GM12878 (cell line): ENCODE results near the gene SEPTIN7. TPM values are rescaled to one million over a fixed set of nuclear protein-coding genes. Genes with fewer than 3 reads are reported as not detected.

ENCODE experiments used
- ATAC-seq: fragments of 200-7000 bp; cut with Tn5 transposase; 3 replicates; pipeline ENCODE4 v1.9.1; 2020; ENCODE audit warnings: mild to moderate bottlenecking, moderate library complexity
- BruUV-seq: library from RNA; stranded (reverse); fragments of 400-500 nt; replicated peaks from 2 replicates; lab custom pipeline; 2021; lab: Mats Ljungman, UMichigan
- CTCF ChIA-PET: fragments of 300-600 bp; sonication (Branson Sonifier 250); formaldehyde crosslinking; extraction: SDS; loops from one replicate; lab custom pipeline; 2021; ENCODE audit warnings: inconsistent platforms; lab: Yijun Ruan, JAX
- POLR2A ChIA-PET: fragments of 350-600 bp; formaldehyde crosslinking; extraction: SDS; loops from one replicate; lab custom pipeline; 2021; ENCODE audit warnings: inconsistent platforms; lab: Charles Lee
- RAD21 ChIA-PET: fragments of 300-600 bp; sonication (Branson Sonifier 250); formaldehyde crosslinking; loops from one replicate; lab custom pipeline; 2023; ENCODE audit warnings: antibody characterized with exemption; ENCODE audit not compliant: unreplicated experiment; lab: Charles Lee
- SMC1A ChIA-PET: fragments of 300-600 bp; sonication (Branson Sonifier 250); formaldehyde crosslinking; loops from one replicate; lab custom pipeline; 2023; ENCODE audit not compliant: unreplicated experiment, uncharacterized antibody; lab: Charles Lee
- DNase-seq: peaks from one replicate; pipeline ENCODE4 v3.0.0-alpha.2; 2011; ENCODE audit warnings: low read depth, low spot score
- FAIRE-seq: peaks from 3 replicates; lab custom pipeline; 2011; peaks lifted over from hg19 to GRCh38; lab: Jason Lieb, UNC
- H2AFZ ChIP-seq: 2 replicates; pipeline ENCODE4 v1.6.0; 2011; ENCODE audit warnings: low read depth, low read length, control low read depth; ENCODE audit not compliant: control insufficient read depth
- H3K27ac ChIP-seq: 2 replicates; pipeline ENCODE4 v1.5.1; 2011; ENCODE audit warnings: control low read depth; ENCODE audit not compliant: control insufficient read depth, insufficient read depth
- H3K27me3 ChIP-seq, 2 experiments: replicated peaks in 1 of 2; 2 replicates each; pipeline versions ENCODE4 v1.6.0 to v1.6.1; 2011; ENCODE audit warnings: low read length in 1 of 2; ENCODE audit not compliant: control insufficient read depth in 2 of 2, insufficient read depth in 2 of 2
- H3K36me3 ChIP-seq, 2 experiments: 2 replicates each; pipeline ENCODE4 v1.5.1; 2011; ENCODE audit warnings: low read length in 1 of 2; ENCODE audit not compliant: control insufficient read depth in 2 of 2, insufficient read depth in 2 of 2
- H3K4me1 ChIP-seq: 2 replicates; pipeline ENCODE4 v1.6.1; 2011; ENCODE audit warnings: mild to moderate bottlenecking, low read length, moderate library complexity, mixed read lengths; ENCODE audit not compliant: control insufficient read depth, insufficient read depth
- H3K4me2 ChIP-seq: 2 replicates; pipeline ENCODE4 v1.6.0; 2011; ENCODE audit warnings: control low read depth; ENCODE audit not compliant: control insufficient read depth, insufficient read depth
- H3K4me3 ChIP-seq: fragments of 200-600 bp; sonication (generic); 2 replicates; pipeline ENCODE4 v1.5.1; 2016
- H3K79me2 ChIP-seq: 2 replicates; pipeline ENCODE4 v1.6.0; 2011; ENCODE audit warnings: low read length; ENCODE audit not compliant: control insufficient read depth, insufficient read depth
- H3K9ac ChIP-seq: 2 replicates; pipeline ENCODE4 v1.8.0; 2011; ENCODE audit warnings: low read length, control low read depth, mixed read lengths; ENCODE audit not compliant: control insufficient read depth, insufficient read depth
- H3K9me3 ChIP-seq: replicated peaks from 3 replicates; pipeline ENCODE4 v1.5.1; 2011; ENCODE audit warnings: mild to moderate bottlenecking, low read length; ENCODE audit not compliant: control insufficient read depth, insufficient read depth
- H4K20me1 ChIP-seq: 2 replicates; pipeline ENCODE4 v1.6.0; 2011; ENCODE audit not compliant: control insufficient read depth, insufficient read depth
- ATF2 ChIP-seq: IDR thresholded peaks from 2 replicates; pipeline ENCODE4 v1.6.1; 2012; ENCODE audit warnings: low read length, inconsistent platforms
- ATF7 ChIP-seq: fragments of 450-650 bp; IDR thresholded peaks from 2 replicates; pipeline ENCODE4 v1.6.1; 2016; ENCODE audit warnings: low read depth, mild to moderate bottlenecking
- E2F4 ChIP-seq: IDR thresholded peaks from 2 replicates; pipeline ENCODE4 v1.6.1; 2012; ENCODE audit warnings: low read depth, low read length, improper control_type of control experiment
- E2F8 ChIP-seq: fragments of 450-650 bp; IDR thresholded peaks from 2 replicates; pipeline ENCODE4 v1.6.1; 2018; ENCODE audit warnings: mild to moderate bottlenecking, low read depth, moderate library complexity; ENCODE audit not compliant: partially characterized antibody
- E4F1 ChIP-seq: fragments of 450-650 bp; IDR thresholded peaks from 2 replicates; pipeline ENCODE4 v1.6.1; 2018; ENCODE audit warnings: borderline replicate concordance, mild to moderate bottlenecking; ENCODE audit not compliant: partially characterized antibody
- GABPA ChIP-seq: IDR thresholded peaks from 2 replicates; pipeline ENCODE4 v1.6.1; 2014; ENCODE audit warnings: antibody characterized with exemption, low read depth, mild to moderate bottlenecking, inconsistent platforms
- HCFC1 ChIP-seq: fragments of 150-350 bp; IDR thresholded peaks from 2 replicates; pipeline ENCODE4 v1.6.1; 2014; ENCODE audit warnings: low read length
- MAX ChIP-seq: IDR thresholded peaks from 2 replicates; pipeline ENCODE4 v1.6.1; 2012; ENCODE audit warnings: low read depth, low read length, improper control_type of control experiment
- MTA3 ChIP-seq: IDR thresholded peaks from 2 replicates; pipeline ENCODE4 v1.6.1; 2012; ENCODE audit warnings: low read length, inconsistent platforms, borderline replicate concordance
- SMAD5 ChIP-seq: IDR thresholded peaks from 2 replicates; pipeline ENCODE4 v1.6.1; 2016; ENCODE audit warnings: antibody characterized with exemption, low read depth
- TBL1XR1 ChIP-seq: IDR thresholded peaks from 2 replicates; pipeline ENCODE4 v1.6.1; 2012; ENCODE audit warnings: low read depth, low read length, improper control_type of control experiment
- YY1 ChIP-seq: IDR thresholded peaks from 2 replicates; pipeline ENCODE4 v1.6.1; 2011; ENCODE audit warnings: low read depth, mild to moderate bottlenecking, low read length
- ZNF207 ChIP-seq: fragments of 450-650 bp; IDR thresholded peaks from 2 replicates; pipeline ENCODE4 v1.6.1; 2014; ENCODE audit warnings: antibody characterized with exemption, mild to moderate bottlenecking, borderline replicate concordance
- ZNF24 ChIP-seq: fragments of 450-650 bp; IDR thresholded peaks from 2 replicates; pipeline ENCODE4 v1.6.1; 2017; ENCODE audit warnings: antibody characterized with exemption, mild to moderate bottlenecking
- ZNF384 ChIP-seq: IDR thresholded peaks from 2 replicates; pipeline ENCODE4 v1.6.1; 2012; ENCODE audit warnings: low read depth, mild to moderate bottlenecking, low read length, improper control_type of control experiment, borderline replicate concordance
- WGBS: methylation state at CpG from one replicate; pipeline ENCODE4 v1.1.6; 2016; ENCODE audit warnings: low lambda C conversion rate; ENCODE audit not compliant: insufficient replicate concordance, insufficient coverage; ENCODE audit errors: missing lambda C conversion rate; 5-methylcytosine and 5-hydroxymethylcytosine counted together
- in situ Hi-C: fragments of 300-500 bp; cut with MboI; formaldehyde crosslinking; loops from 9 replicates; pipeline ENCODE4 v1.14.3; 2018; ENCODE audit warnings: mixed read lengths
- intact Hi-C: fragments of 100-400 bp; cut with micrococcal nuclease; formaldehyde crosslinking; loops from one replicate; pipeline ENCODE4 v1.14.2; 2022; ENCODE audit not compliant: unreplicated experiment
- polyA plus RNA-seq, 11 experiments: library from polyadenylated mRNA; depleted of rRNA in 4 of 11; unstranded in 6 of 11; stranded (reverse) in 5 of 11; fragments of >200 nt; fragmentation: Nextera tagmentation in 4 of 11; fragmentation: Illumina TruSeq in 1 of 11; extraction: Ambion mirVana in 4 of 11; extraction: Trizol in 1 of 11; gene quantifications; 1 replicate in 1 of 11; 2 replicates in 10 of 11; pipeline versions ENCODE4 v1.2.1 to v1.2.3, GENCODE V29; 2011 to 2016; ENCODE audit warnings: inconsistent platforms in 2 of 11, missing spikeins in 2 of 11, low read depth in 1 of 11
- total RNA-seq, 4 experiments: library from RNA; depleted of rRNA in 3 of 4; stranded (reverse); fragments of >200 nt in 3 of 4; fragmentation: Illumina TruSeq in 1 of 4; extraction: Trizol in 1 of 4; gene quantifications; 2 replicates each; pipeline versions ENCODE4 v1.2.1 to v1.2.3, GENCODE V29; 2013 to 2021

The SEPTIN7 gene
- total and polyA plus RNA-seq, 10 of the 15 experiments (the other 5 are each of a cell fraction or from before 2014, with no cell fraction given) = 176 to 787 (median 437) TPM

GRCh38 chr7:35846816-35847412 is 46.1 kb downstream of the SEPTIN7 start (continued):
- TF ChIP-seq E2F4 = no peak
- no peak for TF ChIP-seq GABPA
- no peak for TF ChIP-seq ZNF207
- TF ChIP-seq ZNF24 = no peak
- TF ChIP-seq, all 136 proteins: peak for 0

- DNase-seq (no peak), ATAC-seq (no peak), FAIRE-seq (no peak)
- Histone ChIP-seq H3K4me2 (no peak overlapping the region), H3K27me3 (no peaks in the 10 kb centered on the region), H3K4me1 (no peaks in the 10 kb centered on the region), H3K27ac (no peak overlapping the region), H3K36me3 (peaks cover 5 to 18% of the 10 kb centered on the region in 2 experiments; a peak in 3 of 4 replicates), H3K4me3 (no peak overlapping the region), H3K9me3 (no peaks in the 10 kb centered on the region), H2AFZ (no peak overlapping the region), H4K20me1 (no peaks in the 10 kb centered on the region), H3K9ac (no peak overlapping the region), H3K79me2 (peaks cover 47% of the 10 kb centered on the region)
- ChIA-PET CTCF (interaction anchor here (1.2 to 2.0 kb wide), 7 partner anchors 7 to 139 kb away, joined by 3 to 7 read pairs (median 4); no protein-coding TSS in a partner anchor), POLR2A (interaction anchor here (0.6 to 0.7 kb wide), 2 partner anchors 44 to 48 kb away, joined by 3 read pairs; partner anchors contain the start of gene SEPTIN7), RAD21 (no interaction called here), SMC1A (interaction anchor here (0.7 to 2.2 kb wide), 4 partner anchors 29 to 139 kb away, joined by 3 to 7 read pairs (median 4); no protein-coding TSS in a partner anchor)
- intact Hi-C loops = no loop called here
- BruUV-seq = no TSS peak
- in situ Hi-C loops = no loop called here
- 98% methylated on average over 2 of the region's 2 CpGs for WGBS
- no peak for TF ChIP-seq ATF2
- TF ChIP-seq E4F1 = no peak
- no peak for TF ChIP-seq E2F8
- TF ChIP-seq MAX = no peak
- TF ChIP-seq YY1 = no peak
- no peak for TF ChIP-seq HCFC1
- TF ChIP-seq SMAD5 = no peak
- no peak for TF ChIP-seq MTA3
- TF ChIP-seq ATF7 = no peak
- no peak for TF ChIP-seq ZNF384
- no peak for TF ChIP-seq TBL1XR1
Measured at GRCh38 chr7:35848725-35849124, 47.9 kb downstream of the SEPTIN7 start.
